SU-DHL-6 (cell line): ENCODE results near the gene ZNF555.
A peak's percentile ranks its signal among the peaks of the same experiment; 100 is the strongest.
"Not testable (repeated sequence)": the region's sequence is repeated elsewhere in the genome, so short reads cannot be mapped to it uniquely, and the experiment has no call there.

Source experiments
- H2AFZ ChIP-seq: fragments of 200-600 bp; sonication (generic); 2 replicates; pipeline ENCODE4 v1.6.1; 2014; ENCODE audit warnings: low read depth, mild to moderate bottlenecking, moderate library complexity, mixed read lengths, antibody characterized with exemption, low read length; ENCODE audit not compliant: severe bottlenecking
- H3F3A ChIP-seq: fragments of 200-600 bp; shearing (Covaris generic); 2 replicates; pipeline ENCODE4 v1.6.0; 2016; ENCODE audit warnings: antibody characterized with exemption, mild to moderate bottlenecking; ENCODE audit not compliant: insufficient read depth
- H3K27ac ChIP-seq: fragments of 200-600 bp; sonication (generic); 2 replicates; pipeline ENCODE4 v1.5.1; 2016; ENCODE audit warnings: low read depth, mild to moderate bottlenecking, low read length, moderate library complexity, mixed read lengths
- H3K27me3 ChIP-seq: fragments of 200-600 bp; sonication (generic), shearing (Covaris generic); 2 replicates; pipeline ENCODE4 v1.6.0; 2014; ENCODE audit warnings: mild to moderate bottlenecking, low read length
- H3K36me3 ChIP-seq: fragments of 200-600 bp; sonication (generic); 2 replicates; pipeline ENCODE4 v1.6.1; 2014; ENCODE audit warnings: mild to moderate bottlenecking, low read length, mixed read lengths
- H3K4me2 ChIP-seq: fragments of 300-600, 200-600 bp; shearing (Covaris generic), sonication (generic); 2 replicates; pipeline ENCODE4 v1.6.0; 2014; ENCODE audit warnings: low read length, low read depth, mild to moderate bottlenecking; ENCODE audit not compliant: poor library complexity, severe bottlenecking
- H3K4me3 ChIP-seq: fragments of 200-600 bp; sonication (generic); 2 replicates; pipeline ENCODE4 v1.5.1; 2014; ENCODE audit warnings: antibody characterized with exemption, low read length, mild to moderate bottlenecking, mixed read lengths; ENCODE audit not compliant: insufficient read depth, poor library complexity, severe bottlenecking
- H3K79me2 ChIP-seq: fragments of 200-600 bp; sonication (generic); 2 replicates; pipeline ENCODE4 v1.6.1; 2014; ENCODE audit warnings: mild to moderate bottlenecking, low read length, moderate library complexity; ENCODE audit not compliant: insufficient read depth
- H3K9ac ChIP-seq: fragments of 200-600 bp; sonication (generic); 2 replicates; pipeline ENCODE4 v1.7.0; 2014; ENCODE audit warnings: mild to moderate bottlenecking, low read length
- H3K9me2 ChIP-seq: fragments of 200-600 bp; sonication (generic); replicated peaks from 2 replicates; pipeline ENCODE4 v1.6.1; 2014; ENCODE audit warnings: low read length; ENCODE audit not compliant: insufficient read depth
- H3K9me3 ChIP-seq: fragments of 200-600 bp; sonication (generic); 2 replicates; pipeline ENCODE4 v1.6.1; 2014; ENCODE audit warnings: low read length, mixed read lengths; ENCODE audit not compliant: insufficient read depth
- H4K20me1 ChIP-seq: fragments of 200-600 bp; sonication (generic); 2 replicates; pipeline ENCODE4 v1.6.1; 2014; ENCODE audit warnings: low read depth, mild to moderate bottlenecking, antibody characterized with exemption, low read length, moderate library complexity, mixed read lengths
- EZH2phosphoT487 ChIP-seq: fragments of 200-600 bp; sonication (generic), shearing (Covaris generic); conservative IDR thresholded peaks from 2 replicates; pipeline ENCODE4 v1.6.1; 2018; ENCODE audit warnings: mild to moderate bottlenecking, antibody characterized with exemption, low read length, moderate library complexity, mixed read lengths
- TF ChIP-seq, protein P1 (sequence below): fragments of 200-600 bp; sonication (generic); IDR thresholded peaks from one replicate; pipeline ENCODE4 v1.5.1; 2017; ENCODE audit warnings: antibody characterized with exemption, mild to moderate bottlenecking, low read length, moderate library complexity; ENCODE audit not compliant: insufficient read depth, poor library complexity, severe bottlenecking

Gene ZNF555

GRCh38 chr19:2840794-2841791 is at the start of gene ZNF555:
Gene ZNF555 (plus strand): TSS chr19:2841475. CDS start chr19:2841573, 98 bp downstream.
- peaks cover 2% of the 10 kb centered on the region; the same call in 1 of the 2 replicates for H3K9me3 ChIP-seq
- TF ChIP-seq, protein P1, sequence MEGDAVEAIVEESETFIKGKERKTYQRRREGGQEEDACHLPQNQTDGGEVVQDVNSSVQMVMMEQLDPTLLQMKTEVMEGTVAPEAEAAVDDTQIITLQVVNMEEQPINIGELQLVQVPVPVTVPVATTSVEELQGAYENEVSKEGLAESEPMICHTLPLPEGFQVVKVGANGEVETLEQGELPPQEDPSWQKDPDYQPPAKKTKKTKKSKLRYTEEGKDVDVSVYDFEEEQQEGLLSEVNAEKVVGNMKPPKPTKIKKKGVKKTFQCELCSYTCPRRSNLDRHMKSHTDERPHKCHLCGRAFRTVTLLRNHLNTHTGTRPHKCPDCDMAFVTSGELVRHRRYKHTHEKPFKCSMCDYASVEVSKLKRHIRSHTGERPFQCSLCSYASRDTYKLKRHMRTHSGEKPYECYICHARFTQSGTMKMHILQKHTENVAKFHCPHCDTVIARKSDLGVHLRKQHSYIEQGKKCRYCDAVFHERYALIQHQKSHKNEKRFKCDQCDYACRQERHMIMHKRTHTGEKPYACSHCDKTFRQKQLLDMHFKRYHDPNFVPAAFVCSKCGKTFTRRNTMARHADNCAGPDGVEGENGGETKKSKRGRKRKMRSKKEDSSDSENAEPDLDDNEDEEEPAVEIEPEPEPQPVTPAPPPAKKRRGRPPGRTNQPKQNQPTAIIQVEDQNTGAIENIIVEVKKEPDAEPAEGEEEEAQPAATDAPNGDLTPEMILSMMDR = peak; percentile 17
- no peak for TF ChIP-seq EZH2phosphoT487
- H3F3A ChIP-seq = peaks cover 3% of the 10 kb centered on the region; the same call in 1 of the 2 replicates
- peak within 1 kb of the TSS; percentile 63 for H3K9ac ChIP-seq
- peak within 1 kb of the TSS; percentile 83 for H3K4me3 ChIP-seq
- no peaks in the 10 kb centered on the region for H4K20me1 ChIP-seq
- H3K79me2 ChIP-seq = no peaks in the 10 kb centered on the region
- H3K27me3 ChIP-seq = no peaks in the 10 kb centered on the region
- H3K27ac ChIP-seq = peak within 1 kb of the TSS; percentile 54
- H3K36me3 ChIP-seq = no peaks in the 10 kb centered on the region
- H3K9me2 ChIP-seq = no peaks in the 10 kb centered on the region
- peak within 1 kb of the TSS; percentile 77 for H3K4me2 ChIP-seq
- H2AFZ ChIP-seq = peak within 1 kb of the TSS; percentile 76

DNA sequence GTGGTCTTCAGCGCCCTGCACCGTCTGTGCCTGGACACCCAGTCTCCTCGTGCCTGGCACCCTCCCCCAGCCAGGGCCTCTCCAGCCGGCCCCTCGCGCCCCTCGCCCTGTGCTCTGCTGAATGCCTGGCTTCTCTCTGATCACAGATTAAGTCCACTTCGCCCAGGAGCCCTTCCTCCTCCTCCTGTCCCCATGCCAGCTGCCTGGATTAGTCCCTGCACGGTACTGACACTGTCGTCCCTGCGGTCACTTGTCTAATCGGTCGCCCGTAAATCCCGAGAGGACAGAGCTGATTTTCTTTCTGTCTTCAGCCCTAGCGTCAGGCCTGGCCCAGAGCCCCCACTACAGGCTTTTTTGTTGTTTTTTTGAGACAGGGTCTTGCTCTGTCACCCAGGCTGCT is 49.4 kb upstream of the ZNF555 start:
- Histone ChIP-seq H3K4me2 (no peak overlapping the region), H3K4me3 (no peak overlapping the region), H3K9me3 (no peaks in the 10 kb centered on the region)

DNA sequence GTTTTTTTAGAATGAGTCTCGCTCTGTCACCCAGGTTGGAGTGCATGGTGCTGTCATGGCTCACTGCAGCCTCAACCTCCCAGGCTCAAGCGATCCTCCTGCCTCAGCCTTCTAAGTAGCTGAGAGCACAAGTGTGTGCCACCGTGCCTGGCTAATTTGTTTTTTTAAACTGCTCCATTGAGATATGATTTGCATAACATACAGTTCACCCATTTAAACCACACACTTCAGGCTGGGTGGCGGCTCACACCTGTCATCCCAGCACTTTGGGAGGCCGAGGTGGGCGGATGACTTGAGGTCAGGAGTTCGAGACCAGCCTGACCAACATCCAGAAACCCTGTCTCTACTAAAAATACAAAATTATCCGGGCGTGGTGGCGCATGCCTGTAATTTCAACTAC is 48.6 kb upstream of the ZNF555 start:
- not testable (repeated sequence) for H4K20me1 ChIP-seq, H3K9me3 ChIP-seq, H3K27ac ChIP-seq, H3K27me3 ChIP-seq, H3K4me2 ChIP-seq, H2AFZ ChIP-seq, H3F3A ChIP-seq, H3K9ac ChIP-seq, H3K9me2 ChIP-seq, H3K36me3 ChIP-seq, H3K4me3 ChIP-seq
- peaks cover 27% of the 10 kb centered on the region for H3K79me2 ChIP-seq

More for the DNA sequence above, 49.4 kb upstream of the ZNF555 start:
- H3K36me3 ChIP-seq = no peaks in the 10 kb centered on the region
- no peaks in the 10 kb centered on the region for H3K9me2 ChIP-seq
- H3K9ac ChIP-seq = no peak overlapping the region
- no peak overlapping the region for H2AFZ ChIP-seq
- no peaks in the 10 kb centered on the region for H4K20me1 ChIP-seq
- H3F3A ChIP-seq = no peaks in the 10 kb centered on the region
- peaks cover 35% of the 10 kb centered on the region for H3K79me2 ChIP-seq
- TF ChIP-seq, protein P1 = no peak
- H3K27me3 ChIP-seq = no peaks in the 10 kb centered on the region
- H3K27ac ChIP-seq = no peak overlapping the region

- Histone ChIP-seq H3K79me2 (peaks cover 22% of the 10 kb centered on the region), H3K4me3 (no peak overlapping the region), H2AFZ (no peak overlapping the region), H3K4me2 (no peak overlapping the region), H3K9ac (no peak overlapping the region), H3K36me3 (no peaks in the 10 kb centered on the region), H4K20me1 (no peaks in the 10 kb centered on the region), H3K9me2 (no peaks in the 10 kb centered on the region), H3K9me3 (no peaks in the 10 kb centered on the region), H3K27ac (no peak overlapping the region), H3F3A (no peaks in the 10 kb centered on the region), H3K27me3 (no peaks in the 10 kb centered on the region)
- no peak for TF ChIP-seq EZH2phosphoT487
- TF ChIP-seq, protein P1 = no peak
Observed at GRCh38 chr19:2793126-2793525, 48.1 kb upstream of the ZNF555 start.
